Measurements from ENCODE around the gene LAMTOR2.
A peak's percentile ranks its signal among the peaks of the same experiment; 100 is the strongest.
"Not testable (repeated sequence)": the region's sequence is repeated elsewhere in the genome, so short reads cannot be mapped to it uniquely, and the experiment has no call there.

LAMTOR2 gene

DNA sequence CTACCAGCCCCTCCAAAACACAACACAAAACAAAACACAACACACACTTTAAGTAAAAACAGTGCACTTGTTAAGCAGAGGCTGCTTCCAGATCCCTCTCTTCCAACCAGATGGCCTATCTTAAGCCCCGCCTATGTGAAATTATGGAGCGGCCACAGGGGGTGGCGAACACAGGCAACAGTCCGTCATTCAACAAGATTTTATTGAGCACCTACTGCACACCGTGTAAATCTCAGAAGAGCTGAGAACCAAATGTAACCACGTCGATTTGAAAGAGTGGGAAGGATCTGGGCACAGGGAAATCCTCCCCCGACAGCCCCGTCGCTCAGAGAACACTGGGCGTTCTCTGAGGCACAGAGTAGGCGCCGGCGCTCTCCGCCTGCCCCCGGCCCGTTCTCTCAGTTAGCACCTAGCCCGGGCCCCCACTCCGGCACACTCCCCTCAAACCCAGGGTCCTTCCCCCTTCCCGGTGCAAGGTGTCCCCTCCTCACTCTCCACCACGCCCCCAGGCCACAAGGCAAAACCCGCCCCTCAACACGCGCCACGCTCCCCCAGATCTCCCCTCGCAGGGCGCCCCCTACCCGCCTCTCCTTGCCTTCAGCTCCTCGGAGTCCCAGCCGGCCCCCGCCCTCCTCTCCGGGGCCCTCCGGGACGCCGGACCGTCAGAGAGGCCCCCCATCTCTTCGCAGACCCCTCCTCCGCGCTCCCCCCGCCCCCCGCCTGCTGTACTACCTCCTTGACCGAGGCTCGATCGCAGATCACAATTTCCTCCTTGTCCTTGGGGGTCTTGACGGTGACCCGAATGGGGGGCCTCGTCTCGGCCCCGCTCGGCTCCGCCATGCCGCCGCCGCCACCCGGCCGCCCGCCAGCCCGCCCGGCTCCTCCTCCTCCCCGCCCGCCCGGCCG, 1.5 kb upstream of the LAMTOR2 start:
- DNase-seq (ENCODE audit: low read depth in 2 of 2) = peak; percentile 43 to 45

DNA sequence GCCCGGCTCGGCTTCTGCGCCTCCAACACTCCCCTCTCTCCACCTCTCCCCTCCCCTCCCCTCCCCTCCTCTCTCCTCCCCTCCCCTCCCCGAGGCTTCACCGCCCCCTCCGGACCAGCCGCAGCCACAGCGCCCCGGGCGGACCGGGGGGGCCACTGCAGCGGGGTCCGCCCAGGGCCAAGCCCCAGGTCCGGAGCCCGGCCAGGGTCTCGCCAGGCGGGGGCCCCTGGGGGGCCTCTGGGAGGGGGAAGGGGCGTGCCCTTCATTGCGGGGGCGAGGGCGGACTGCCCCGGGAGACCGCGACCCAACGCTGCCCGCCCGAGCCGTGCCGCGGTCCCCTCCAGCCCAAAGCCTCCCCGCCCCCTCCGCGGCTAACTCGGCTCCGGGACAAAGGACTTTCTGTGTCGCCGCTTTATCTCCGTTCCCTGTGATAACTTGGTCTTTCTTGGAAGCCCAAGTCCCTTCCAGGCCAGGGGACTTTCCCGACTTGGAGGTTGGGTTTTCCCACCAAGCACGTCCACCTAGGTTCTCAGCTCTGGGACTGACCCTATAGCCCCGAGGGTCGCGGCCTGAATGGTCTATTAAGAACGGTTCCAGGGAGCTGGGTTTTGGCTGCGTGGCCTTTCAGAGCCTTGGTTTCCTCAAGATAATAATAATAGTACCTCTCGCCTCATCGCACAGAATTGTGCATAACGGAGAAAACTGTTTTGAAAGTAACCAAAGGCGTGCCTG, 648 bp upstream of the LAMTOR2 start, which contains the start of gene UBQLN4:
TSS of gene UBQLN4 (minus strand) at position 31 of the 732 bp plus-strand sequence. CDS start 97 bp downstream, outside the sequence.
- peak; percentile 71 to 74 for DNase-seq (ENCODE audit: low read depth in 2 of 2)

DNA sequence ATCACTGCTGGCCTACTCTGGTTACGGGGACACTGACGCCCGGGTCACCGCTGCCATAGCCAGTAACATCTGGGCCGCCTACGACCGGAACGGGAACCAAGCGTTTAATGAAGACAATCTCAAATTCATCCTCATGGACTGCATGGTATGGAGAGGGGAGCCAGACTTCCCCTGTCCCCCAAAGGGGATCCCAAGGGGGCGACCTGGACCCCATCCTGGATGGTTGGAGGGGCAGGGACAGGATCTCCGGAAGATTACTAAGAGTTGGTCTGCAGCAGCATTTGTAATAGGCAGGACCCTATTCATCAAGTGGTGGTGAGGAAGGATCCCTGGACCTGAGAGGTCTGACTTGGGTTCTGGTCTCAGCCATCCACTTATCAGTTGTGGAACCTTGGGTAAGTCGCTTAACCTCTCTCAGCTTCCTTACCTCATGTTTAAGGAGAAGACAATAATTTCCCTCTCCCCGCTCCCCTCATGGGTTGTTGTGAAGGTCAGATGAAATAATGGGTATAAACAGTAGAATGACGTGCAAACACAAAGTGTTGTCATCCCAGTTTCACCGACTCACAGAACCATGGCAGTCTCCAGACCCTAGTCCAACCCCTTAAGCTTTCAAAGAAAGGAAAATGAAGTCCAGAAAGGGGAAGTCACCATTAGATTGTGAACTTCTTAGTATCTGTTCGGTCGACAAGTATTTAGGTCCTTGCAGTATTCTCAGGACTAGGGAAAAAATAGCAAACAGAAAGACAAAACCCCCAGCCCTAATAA, 883 bp downstream of the LAMTOR2 start:
- no peak for DNase-seq (ENCODE audit: low read depth in 2 of 2)

DNA sequence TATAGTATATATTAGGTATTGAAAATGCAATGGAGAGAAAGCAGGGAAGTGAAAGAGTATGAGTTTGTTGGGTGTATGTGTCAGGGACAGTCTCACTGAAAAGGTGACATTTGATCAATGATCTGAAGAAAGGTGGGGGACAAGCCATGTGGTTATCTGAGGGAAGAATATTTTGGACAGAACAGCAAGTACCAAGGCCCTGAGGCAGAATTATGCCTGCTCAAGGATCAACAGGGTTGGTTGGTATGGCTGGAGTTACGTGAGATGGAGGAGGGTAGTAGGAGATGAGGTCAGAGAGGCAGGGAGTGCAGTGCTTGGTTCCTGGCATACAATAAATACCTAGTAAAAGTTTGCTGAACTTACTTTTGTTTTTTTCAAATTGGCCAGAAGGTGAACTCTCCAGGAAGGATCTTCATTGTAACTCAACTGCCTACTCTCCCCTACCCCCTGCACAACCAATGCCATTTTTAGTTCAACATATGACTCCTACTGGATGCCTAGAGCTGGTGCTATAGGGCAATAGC, 1.8 kb downstream of the LAMTOR2 start:
- no peak for DNase-seq (ENCODE audit: low read depth in 2 of 2)

DNA sequence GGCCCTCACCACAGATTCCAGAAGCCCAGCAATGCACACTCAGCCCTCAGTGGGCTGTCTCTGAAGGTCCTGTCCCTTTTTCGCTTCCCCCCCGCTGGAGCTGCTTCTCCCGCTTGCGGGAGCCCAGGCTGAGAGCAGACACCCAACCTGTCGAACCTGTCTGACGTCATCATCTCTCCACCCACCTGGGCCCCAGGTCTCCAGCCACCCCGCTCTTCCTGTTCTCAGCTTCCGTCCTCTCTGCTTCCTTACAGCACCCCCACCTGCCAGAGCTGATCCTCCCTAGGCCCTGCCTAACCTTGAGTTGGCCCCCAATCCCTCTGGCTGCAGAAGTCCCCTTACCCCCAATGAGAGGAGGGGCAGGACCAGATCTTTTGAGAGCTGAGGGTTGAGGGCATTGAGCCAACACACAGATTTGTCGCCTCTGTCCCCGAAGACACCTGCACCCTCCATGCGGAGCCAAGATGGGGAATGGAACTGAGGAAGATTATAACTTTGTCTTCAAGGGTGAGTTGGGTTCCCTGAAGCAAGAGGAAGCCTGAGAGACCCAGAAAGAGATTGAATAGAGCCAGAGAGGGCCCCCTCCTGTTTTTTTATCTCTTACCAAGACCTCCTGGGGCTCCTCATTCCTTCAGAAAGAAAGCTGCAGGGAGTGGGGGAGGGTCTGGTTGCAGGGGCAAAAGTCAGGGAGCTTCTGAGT, 6.5 kb downstream of the LAMTOR2 start, which contains the start of gene RAB25:
TSS of gene RAB25 (plus strand) at position 224 of the 700 bp plus-strand sequence. CDS start at position 465, 241 bp downstream.
- DNase-seq (ENCODE audit: low read depth in 2 of 2) = no peak

DNA sequence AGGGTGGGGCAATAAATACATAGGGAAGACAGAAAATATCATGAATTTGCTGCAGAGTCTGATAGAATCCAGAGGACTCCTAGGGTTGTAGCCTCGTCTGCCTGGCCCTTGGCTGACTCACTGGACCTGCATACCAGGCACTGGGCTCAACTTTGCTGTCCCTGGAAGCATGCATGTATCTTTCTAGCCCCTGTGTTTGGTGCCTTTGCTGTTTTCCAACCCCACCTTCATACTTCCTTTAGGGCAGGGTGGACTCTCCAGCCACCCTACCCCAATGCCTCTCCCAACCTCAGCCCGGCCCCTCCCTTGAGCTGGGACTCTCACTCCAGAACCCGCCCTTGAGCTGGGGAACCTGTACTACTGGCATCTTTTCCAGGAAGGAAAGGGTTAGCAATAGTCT, 7.6 kb downstream of the LAMTOR2 start:
- DNase-seq (ENCODE audit: low read depth in 2 of 2) = no peak

DNA sequence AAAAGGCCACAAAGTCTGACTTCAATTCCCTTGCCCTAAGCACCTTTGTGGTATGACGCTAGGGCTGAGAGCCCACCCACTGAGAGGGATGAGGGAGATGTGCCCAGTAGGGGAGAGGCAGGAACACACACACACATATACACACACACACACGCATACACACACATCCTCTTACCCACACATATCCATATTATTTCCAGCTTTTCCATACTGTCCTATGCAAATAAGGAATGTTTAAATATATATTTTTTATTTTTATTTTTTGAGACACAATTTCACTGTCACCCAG, 9.4 kb downstream of the LAMTOR2 start:
- no peak for DNase-seq (ENCODE audit: low read depth in 2 of 2)

DNA sequence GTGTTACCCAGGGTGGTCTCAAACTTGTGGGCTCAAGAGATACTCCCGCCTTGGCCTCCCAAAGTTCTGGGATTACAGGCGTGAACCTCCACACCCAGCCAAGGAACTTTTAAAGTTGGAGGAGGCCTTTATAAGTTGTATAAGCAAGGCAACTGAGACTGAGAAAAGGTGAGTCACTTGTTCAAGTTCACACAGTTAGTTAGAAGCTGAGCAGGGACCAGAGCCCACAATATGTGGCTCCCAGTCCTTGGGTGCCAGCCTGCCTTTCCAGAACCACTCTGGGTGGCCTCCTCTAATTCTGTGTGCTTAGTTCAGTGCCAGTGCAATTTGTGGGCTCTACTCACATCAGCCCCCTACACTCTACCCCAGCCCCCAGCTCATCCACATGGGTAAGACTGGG, 10.0 kb downstream of the LAMTOR2 start:
- no peak for DNase-seq (ENCODE audit: low read depth in 2 of 2)

DNA sequence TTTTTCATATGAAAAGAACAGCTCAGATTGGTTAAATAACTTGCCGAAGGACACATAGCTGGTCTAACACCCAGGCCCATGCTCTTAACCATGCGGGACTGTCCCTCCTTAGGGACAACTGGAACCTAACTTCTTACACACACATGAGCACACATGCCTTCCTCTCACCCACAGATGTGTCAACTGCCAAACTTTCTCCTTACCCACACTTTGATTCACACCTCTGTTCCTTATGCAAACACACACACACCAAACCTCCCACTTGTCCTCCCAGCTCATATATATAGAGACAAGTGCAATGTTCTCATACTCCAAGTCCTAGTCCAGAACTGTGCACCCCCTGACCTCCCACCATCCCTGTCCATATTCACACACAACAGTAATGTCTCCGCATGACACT, 10.6 kb downstream of the LAMTOR2 start:
- no peak for DNase-seq (ENCODE audit: low read depth in 2 of 2)

DNA sequence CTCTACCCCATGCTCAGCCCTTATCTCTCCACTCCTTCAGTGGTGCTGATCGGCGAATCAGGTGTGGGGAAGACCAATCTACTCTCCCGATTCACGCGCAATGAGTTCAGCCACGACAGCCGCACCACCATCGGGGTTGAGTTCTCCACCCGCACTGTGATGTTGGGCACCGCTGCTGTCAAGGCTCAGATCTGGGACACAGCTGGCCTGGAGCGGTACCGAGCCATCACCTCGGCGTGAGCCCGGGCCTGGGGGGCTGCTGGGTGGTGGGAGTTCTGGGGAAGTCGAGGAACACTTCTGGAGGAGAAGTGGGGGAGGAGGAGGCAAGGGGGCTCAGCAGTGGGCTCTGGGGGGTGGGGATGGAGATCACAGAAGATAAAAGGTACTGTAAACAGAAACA, 11.3 kb downstream of the LAMTOR2 start:
- no peak for DNase-seq (ENCODE audit: low read depth in 2 of 2)

DNA sequence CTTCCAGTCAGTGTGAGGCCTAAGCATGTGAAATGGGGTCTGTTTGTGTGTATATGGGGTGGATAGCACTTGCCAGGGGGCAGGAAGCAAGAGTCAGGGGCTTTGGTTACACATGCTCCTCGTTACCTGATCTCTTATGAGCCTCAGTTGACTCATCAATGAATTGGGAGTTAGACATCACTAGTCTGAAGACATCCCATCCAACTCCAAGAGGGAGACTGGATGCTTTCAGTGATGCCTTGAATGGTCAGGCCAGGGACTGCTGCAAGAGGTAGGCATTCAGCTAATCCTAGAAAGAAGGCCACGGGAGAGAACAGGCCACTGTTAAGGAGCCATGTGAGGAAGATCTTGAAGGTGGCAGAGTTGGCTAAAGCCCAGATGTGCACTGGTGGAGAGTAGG, 12.7 kb downstream of the LAMTOR2 start:
- no peak for DNase-seq (ENCODE audit: low read depth in 2 of 2)

DNA sequence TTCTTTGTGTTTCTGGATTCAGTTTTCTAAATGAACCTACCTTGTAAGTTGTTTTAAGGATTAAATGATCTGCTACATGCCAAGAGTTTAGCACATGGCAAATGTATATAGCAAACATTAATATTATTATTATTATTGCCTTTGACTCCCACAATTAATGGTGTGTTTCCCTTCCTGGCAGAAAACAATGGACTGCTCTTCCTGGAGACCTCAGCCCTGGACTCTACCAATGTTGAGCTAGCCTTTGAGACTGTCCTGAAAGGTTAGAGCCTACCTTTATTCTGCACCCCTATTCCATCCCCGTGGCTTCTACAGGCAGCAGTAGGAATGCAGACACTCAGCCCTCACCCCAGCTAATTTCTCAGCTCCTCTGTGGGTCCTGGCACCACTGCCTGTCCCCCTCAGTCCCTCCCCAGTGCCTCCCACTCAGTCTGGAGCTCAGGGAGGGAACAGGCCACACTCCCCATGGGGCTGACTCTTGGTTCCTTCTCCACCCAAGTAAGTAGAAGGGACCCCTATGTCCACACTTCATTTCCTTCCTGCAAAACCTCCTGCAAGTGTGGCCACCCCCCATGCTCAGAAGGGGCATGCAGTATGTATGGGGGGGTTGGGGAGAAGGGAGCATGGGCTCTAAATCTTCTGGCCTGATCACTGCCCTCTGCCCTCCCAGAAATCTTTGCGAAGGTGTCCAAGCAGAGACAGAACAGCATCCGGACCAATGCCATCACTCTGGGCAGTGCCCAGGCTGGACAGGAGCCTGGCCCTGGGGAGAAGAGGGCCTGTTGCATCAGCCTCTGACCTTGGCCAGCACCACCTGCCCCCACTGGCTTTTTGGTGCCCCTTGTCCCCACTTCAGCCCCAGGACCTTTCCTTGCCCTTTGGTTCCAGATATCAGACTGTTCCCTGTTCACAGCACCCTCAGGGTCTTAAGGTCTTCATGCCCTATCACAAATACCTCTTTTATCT, 15.2 kb downstream of the LAMTOR2 start:
- DNase-seq (ENCODE audit: low read depth in 2 of 2) = no peak

DNA sequence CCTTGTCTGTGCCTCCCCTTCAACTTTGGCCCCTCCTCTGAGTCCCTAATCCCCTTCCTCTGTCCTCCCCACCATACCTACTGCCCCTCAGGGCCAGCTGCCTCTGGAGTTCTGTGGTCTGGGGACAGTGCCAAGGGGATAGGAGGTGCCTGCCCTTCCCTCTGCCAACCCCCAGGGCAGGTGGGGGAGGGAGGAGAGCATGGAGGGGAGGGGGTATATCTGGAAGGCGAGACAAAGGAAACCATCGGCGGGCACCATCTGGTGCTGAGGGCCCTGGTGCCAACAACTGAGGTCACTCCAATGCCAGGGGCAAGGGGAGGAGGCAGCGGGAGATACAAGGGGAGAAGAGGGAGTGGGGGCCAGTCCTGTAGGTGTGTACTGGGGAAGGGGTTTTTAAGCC, 16.0 kb downstream of the LAMTOR2 start:
- no peak for DNase-seq (ENCODE audit: low read depth in 2 of 2)

DNA sequence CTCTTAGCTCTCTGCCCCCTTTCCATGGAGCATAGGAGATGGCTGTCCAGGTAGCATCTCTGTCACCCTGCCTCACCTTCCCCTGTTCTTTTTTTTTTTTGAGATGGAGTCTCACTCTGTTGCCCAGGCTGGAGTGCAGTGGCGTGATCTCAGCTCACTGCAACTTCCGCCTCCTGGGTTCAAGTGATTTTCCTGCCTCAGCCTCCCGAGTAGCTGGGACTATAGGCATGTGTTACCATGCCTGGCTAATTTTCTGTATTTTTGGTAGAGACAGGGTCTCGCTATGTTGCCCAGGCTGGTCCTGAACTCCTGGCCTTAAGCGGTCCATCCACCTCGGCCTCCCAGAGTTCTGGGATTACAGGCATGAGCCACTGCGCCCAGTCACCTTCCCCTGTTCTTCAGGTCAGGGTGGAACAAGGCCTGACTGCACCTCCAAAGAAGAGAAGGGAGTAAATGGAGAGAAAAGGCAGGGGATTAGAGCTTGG, 16.8 kb downstream of the LAMTOR2 start:
- not testable (repeated sequence) for DNase-seq (ENCODE audit: low read depth in 2 of 2)

DNA sequence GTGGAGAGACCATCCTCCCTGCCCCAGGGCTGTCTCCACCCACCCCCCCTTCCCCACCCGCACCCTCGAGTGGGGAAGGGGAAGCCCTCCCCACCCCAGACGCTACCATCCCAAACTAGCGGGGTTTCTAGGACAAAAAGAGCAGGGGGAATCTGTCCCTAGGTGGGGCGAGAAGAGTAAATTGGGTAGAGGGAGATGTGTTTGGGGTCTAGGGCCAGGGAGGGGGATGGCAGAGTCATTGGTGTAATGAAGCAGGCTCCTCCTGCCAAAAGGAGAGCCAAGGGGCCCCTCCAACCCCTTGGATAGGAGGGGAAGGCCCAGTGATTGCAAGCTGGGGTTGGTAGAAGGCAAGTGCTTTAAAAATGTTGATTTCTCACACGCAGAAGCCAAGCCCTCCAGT, 17.7 kb downstream of the LAMTOR2 start:
- DNase-seq (ENCODE audit: low read depth in 2 of 2) = no peak

DNA sequence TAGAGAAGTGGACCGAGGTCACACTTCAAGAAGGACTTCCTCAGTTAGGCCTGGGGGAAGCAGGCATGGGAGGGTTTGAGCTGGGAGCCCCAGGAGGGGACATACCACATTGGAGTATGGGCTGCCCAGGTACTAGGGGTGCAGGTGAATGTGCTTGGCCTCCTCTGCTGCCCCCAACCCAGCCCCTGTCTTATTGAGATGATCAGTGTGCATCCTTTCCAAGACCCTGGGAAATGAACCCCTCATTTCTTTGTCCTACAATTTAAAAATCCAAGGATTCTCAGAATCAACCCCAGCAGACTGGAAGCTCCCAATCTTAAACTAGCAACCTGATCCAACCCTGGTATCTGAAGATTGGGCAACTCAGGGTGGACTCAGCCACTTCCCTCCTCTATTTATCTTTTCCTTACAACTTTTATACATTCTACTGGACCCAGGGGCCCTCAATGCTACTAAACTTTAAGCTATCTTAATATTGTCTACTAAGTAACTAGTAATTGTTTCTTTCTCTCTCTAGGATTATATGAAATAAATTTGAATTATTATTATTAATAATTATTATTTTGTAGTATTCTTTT, 18.6 kb downstream of the LAMTOR2 start:
- no peak for DNase-seq (ENCODE audit: low read depth in 2 of 2)

DNA sequence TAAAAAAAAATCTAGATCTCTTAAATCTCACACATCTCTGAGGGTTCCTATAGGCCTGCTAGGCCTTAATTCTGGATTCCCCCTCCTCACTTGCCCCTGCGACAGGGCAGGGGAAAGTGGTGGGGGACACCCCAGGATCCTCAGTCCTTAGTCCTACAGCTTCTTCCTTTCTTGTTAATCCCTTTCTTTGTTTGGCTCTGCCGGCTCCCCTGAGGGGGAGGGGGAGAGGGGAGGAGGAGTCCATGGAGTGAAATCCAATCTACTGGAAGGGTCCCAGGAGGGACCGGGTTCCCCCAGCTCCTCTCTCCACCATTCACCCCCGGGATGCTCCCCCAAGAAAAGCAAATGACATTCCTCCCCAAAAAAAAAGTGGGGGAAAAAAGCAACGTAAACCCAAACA, 19.2 kb downstream of the LAMTOR2 start:
- no peak for DNase-seq (ENCODE audit: low read depth in 2 of 2)

DNA sequence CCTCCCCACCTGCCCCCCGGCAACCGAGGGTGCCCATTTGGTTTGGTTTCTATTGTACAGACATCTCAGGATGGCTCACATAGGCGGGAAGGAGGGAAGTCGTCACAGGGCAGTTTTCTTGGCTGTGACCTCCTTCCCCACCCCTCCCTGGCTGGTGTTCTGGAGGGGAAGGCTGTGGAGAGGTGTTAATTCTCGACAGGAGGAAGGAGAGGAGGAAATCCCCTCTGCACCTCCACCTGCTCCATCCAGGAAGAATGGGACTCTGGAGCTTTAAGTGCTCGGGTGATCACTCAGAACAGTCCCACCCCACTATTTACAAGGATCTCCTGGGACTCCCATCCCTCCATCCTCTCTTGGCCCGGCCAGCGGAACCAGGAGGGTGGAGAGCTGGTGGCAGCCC, 20.1 kb downstream of the LAMTOR2 start:
- DNase-seq (ENCODE audit: low read depth in 2 of 2) = no peak

DNA sequence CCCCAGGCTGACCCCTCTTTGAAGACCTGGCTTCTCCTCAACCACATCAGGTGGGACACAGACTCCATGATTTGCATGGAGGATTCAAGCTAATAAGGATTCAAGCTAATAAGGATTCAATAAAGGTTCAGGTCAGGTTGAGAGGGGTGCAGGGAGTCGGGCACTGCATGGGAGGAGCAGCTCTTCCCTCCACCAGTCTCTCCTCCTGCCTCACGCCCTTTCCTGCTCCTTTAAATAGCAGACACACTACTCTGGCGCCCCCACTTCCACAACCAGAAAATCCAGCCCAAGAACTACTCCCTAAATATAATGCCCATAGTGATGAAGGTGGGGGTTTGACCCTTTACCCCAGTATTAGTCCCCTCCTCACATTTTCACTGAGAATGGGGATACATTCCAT, 20.6 kb downstream of the LAMTOR2 start:
- no peak for DNase-seq (ENCODE audit: low read depth in 2 of 2)

DNA sequence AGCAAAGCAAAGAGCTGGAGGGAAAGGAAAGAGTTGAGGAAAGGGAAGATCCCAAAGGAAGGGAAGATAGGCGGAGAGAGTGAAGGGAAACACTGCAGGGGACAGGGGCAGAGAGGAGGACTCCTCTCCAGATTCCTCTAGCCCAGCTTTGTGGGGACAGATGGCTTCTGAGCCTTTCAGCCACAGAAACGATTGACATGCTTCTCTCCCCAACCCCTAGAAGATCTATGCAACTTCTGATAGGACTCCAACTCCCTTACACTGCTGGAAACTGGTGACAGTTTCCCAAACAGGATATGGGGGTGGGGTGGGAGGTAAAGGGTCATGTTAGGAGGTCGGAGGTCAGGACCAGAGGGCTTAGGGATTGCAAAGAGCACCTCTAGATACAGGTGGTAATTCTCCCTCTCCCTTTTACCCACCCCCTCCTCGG, 21.2 kb downstream of the LAMTOR2 start:
- no peak for DNase-seq (ENCODE audit: low read depth in 2 of 2)
